SK-N-SH (cell line): ENCODE data around the gene ZNRD2. TPM values are rescaled to one million over a fixed set of nuclear protein-coding genes. Genes with fewer than 3 reads are reported as not detected.
A peak's percentile ranks its signal among the peaks of the same experiment; 100 is the strongest.

Source experiments
- CTCF ChIA-PET: fragments of 300-600, 350-600 bp; formaldehyde crosslinking; extraction: SDS; loops from one replicate; lab custom pipeline; 2021; lab: Yijun Ruan, JAX
- POLR2A ChIA-PET: fragments of 350-600 bp; sonication (Branson Sonifier 250); formaldehyde crosslinking; extraction: SDS; loops from one replicate; lab custom pipeline; 2020; ENCODE audit warnings: antibody characterized with exemption, inconsistent platforms; lab: Yijun Ruan, JAX
- DNase-seq: peaks from one replicate; pipeline ENCODE4 v3.0.0; 2012
- H2AFZ ChIP-seq: fragments of 200-600 bp; sonication (generic); 2 replicates; pipeline ENCODE4 v1.8.1; 2016; ENCODE audit warnings: antibody characterized with exemption, mild to moderate bottlenecking, low read depth
- H3F3A ChIP-seq: fragments of 200-600 bp; sonication (generic); replicated peaks from 2 replicates; pipeline ENCODE3; 2016; ENCODE audit warnings: antibody characterized with exemption, mild to moderate bottlenecking; ENCODE audit not compliant: insufficient read depth
- H3K27ac ChIP-seq, 2 experiments: fragments of 200-500 bp in 1 of 2; fragments of 200-600 bp in 1 of 2; sonication (Bioruptor generic) in 1 of 2; sonication (generic), shearing (Covaris generic) in 1 of 2; 2 replicates each; pipeline versions ENCODE4 v1.5.1 to v1.6.1; 2014 to 2016; ENCODE audit warnings: low read depth in 2 of 2, inconsistent platforms in 1 of 2, low read length in 1 of 2, mild to moderate bottlenecking in 1 of 2, mixed read lengths in 1 of 2
- H3K27me3 ChIP-seq: fragments of 200-600 bp; sonication (generic), shearing (Covaris generic); 2 replicates; pipeline ENCODE4 v1.6.1; 2016; ENCODE audit warnings: mixed run types; ENCODE audit not compliant: insufficient read depth
- H3K36me3 ChIP-seq, 2 experiments: fragments of 200-500 bp in 1 of 2; fragments of 200-600 bp in 1 of 2; sonication (Bioruptor generic) in 1 of 2; sonication (generic) in 1 of 2; replicated peaks in 1 of 2; 2 replicates each; pipeline versions ENCODE3 to v1.5.1; 2014 to 2016; ENCODE audit warnings: low read length in 1 of 2, mild to moderate bottlenecking in 1 of 2; ENCODE audit not compliant: insufficient read depth in 2 of 2, control insufficient read depth in 1 of 2
- H3K4me1 ChIP-seq, 2 experiments: fragments of 200-500 bp in 1 of 2; fragments of 200-600 bp in 1 of 2; sonication (Bioruptor generic) in 1 of 2; sonication (generic), shearing (Covaris generic) in 1 of 2; 2 replicates each; pipeline versions ENCODE4 v1.5.1 to v1.6.1; 2014 to 2016; ENCODE audit warnings: low read depth in 1 of 2, low read length in 1 of 2, mixed run types in 1 of 2; ENCODE audit not compliant: insufficient read depth in 2 of 2, control insufficient read depth in 1 of 2
- H3K4me2 ChIP-seq: fragments of 200-600 bp; sonication (generic), shearing (Covaris generic); 2 replicates; pipeline ENCODE4 v1.6.1; 2017; ENCODE audit warnings: mixed run types
- H3K4me3 ChIP-seq, 2 experiments: fragments of 200-500 bp in 1 of 2; fragments of 200-600 bp in 1 of 2; sonication (Bioruptor generic) in 1 of 2; sonication (generic), shearing (Covaris generic) in 1 of 2; 2 replicates each; pipeline versions ENCODE4 v1.5.1 to v1.8.1; 2014 to 2016; ENCODE audit warnings: low read depth in 2 of 2, inconsistent platforms in 1 of 2, low read length in 1 of 2, mild to moderate bottlenecking in 1 of 2, mixed read lengths in 1 of 2, moderate library complexity in 1 of 2
- H3K79me2 ChIP-seq: fragments of 200-600 bp; sonication (generic); 2 replicates; pipeline ENCODE4 v1.8.1; 2017; ENCODE audit warnings: mild to moderate bottlenecking; ENCODE audit not compliant: insufficient read depth
- H3K9ac ChIP-seq: fragments of 200-600 bp; sonication (generic); 2 replicates; pipeline ENCODE4 v1.6.1; 2017; ENCODE audit warnings: mixed run types
- H3K9me2 ChIP-seq: fragments of 200-600 bp; sonication (generic); 2 replicates; pipeline ENCODE4 v1.6.1; 2017; ENCODE audit warnings: mixed run types
- H3K9me3 ChIP-seq: fragments of 200-600 bp; sonication (generic); 2 replicates; pipeline ENCODE4 v1.6.1; 2017; ENCODE audit warnings: mixed run types, mild to moderate bottlenecking, moderate library complexity
- H4K20me1 ChIP-seq: fragments of 200-600 bp; sonication (generic); 2 replicates; pipeline ENCODE4 v1.6.1; 2017; ENCODE audit warnings: mild to moderate bottlenecking, mixed run types; ENCODE audit not compliant: insufficient read depth
- CTCF ChIP-seq: fragments of 200-600 bp; sonication (generic); IDR thresholded peaks from 2 replicates; pipeline ENCODE4 v1.6.1; 2017; ENCODE audit warnings: antibody characterized with exemption, mild to moderate bottlenecking, moderate library complexity
- ELF1 ChIP-seq: IDR thresholded peaks from 2 replicates; pipeline ENCODE4 v1.4.0; 2012
- FOSL2 ChIP-seq: IDR thresholded peaks from 2 replicates; pipeline ENCODE4 v1.4.0; 2012; ENCODE audit warnings: low read depth, mild to moderate bottlenecking, moderate library complexity, borderline replicate concordance
- FOXJ3 ChIP-seq: sonication (generic); formaldehyde crosslinking; IDR thresholded peaks from 2 replicates; pipeline ENCODE4 v1.5.1; 2020; ENCODE audit warnings: mild to moderate bottlenecking, missing genetic modification reagents
- FOXM1 ChIP-seq: IDR thresholded peaks from 2 replicates; pipeline ENCODE4 v1.4.0; 2012; ENCODE audit warnings: low read depth, mild to moderate bottlenecking
- GATA2 ChIP-seq: sonication (generic); formaldehyde crosslinking; IDR thresholded peaks from 2 replicates; pipeline ENCODE4 v1.5.0; 2020; ENCODE audit warnings: mild to moderate bottlenecking, missing genetic modification reagents
- IRF3 ChIP-seq: fragments of 150-350 bp; IDR thresholded peaks from 2 replicates; pipeline ENCODE4 v1.6.1; 2016; ENCODE audit warnings: mild to moderate bottlenecking, low read depth, low read length
- JUND ChIP-seq: IDR thresholded peaks from 2 replicates; pipeline ENCODE4 v1.4.0; 2012
- MEF2A ChIP-seq: IDR thresholded peaks from 2 replicates; pipeline ENCODE4 v1.4.0; 2012; ENCODE audit warnings: low read depth, borderline replicate concordance
- NFIC ChIP-seq: IDR thresholded peaks from 2 replicates; pipeline ENCODE4 v1.4.0; 2012; ENCODE audit warnings: borderline replicate concordance
- RAD21 ChIP-seq: IDR thresholded peaks from 2 replicates; pipeline ENCODE4 v1.6.1; 2012; ENCODE audit warnings: mild to moderate bottlenecking, low read length
- RFX5 ChIP-seq: IDR thresholded peaks from 2 replicates; pipeline ENCODE4 v1.6.1; 2012; ENCODE audit warnings: mild to moderate bottlenecking, improper control_type of control experiment, low read length
- SIN3A ChIP-seq: IDR thresholded peaks from 2 replicates; pipeline ENCODE4 v1.6.1; 2012; ENCODE audit warnings: low read depth, mild to moderate bottlenecking, low read length, moderate library complexity, borderline replicate concordance
- USF2 ChIP-seq: fragments of 150-350 bp; IDR thresholded peaks from 2 replicates; pipeline ENCODE4 v1.6.1; 2017; ENCODE audit warnings: antibody characterized with exemption, low read length, low read depth, borderline replicate concordance
- WGBS: methylation state at CpG from one replicate; pipeline ENCODE4 v1.1.6; 2017; ENCODE audit warnings: low lambda C conversion rate; 5-methylcytosine and 5-hydroxymethylcytosine counted together
- polyA plus RNA-seq, 3 experiments: library from polyadenylated mRNA; depleted of rRNA; stranded (reverse); fragments of >200 nt; gene quantifications; 2 replicates each; pipeline ENCODE4 v1.2.3, GENCODE V29; 2012

Gene ZNRD2
- polyA plus RNA-seq, 1 of the 3 experiments (the other 2 are of a cell fraction) = 78.1 TPM

- Histone ChIP-seq H2AFZ (no peak overlapping the region), H3K79me2 (peaks cover 93% of the 10 kb centered on the region), H3K4me3 (peak overlapping the region; percentile 68 to 95), H3K4me1 (peaks cover 20 to 36% of the 10 kb centered on the region in 2 experiments; a peak in 3 of 4 replicates), H3F3A (peaks cover 4% of the 10 kb centered on the region), H3K9me2 (no peaks in the 10 kb centered on the region), H4K20me1 (peaks cover 23% of the 10 kb centered on the region), H3K9ac (peak overlapping the region; percentile 86), H3K27ac (peak overlapping the region; percentile 83 to 93; a peak in 3 of 4 replicates), H3K27me3 (no peaks in the 10 kb centered on the region), H3K36me3 (peaks cover 6 to 44% of the 10 kb centered on the region in 2 experiments), H3K4me2 (peak overlapping the region; percentile 85), H3K9me3 (no peaks in the 10 kb centered on the region)
- TF ChIP-seq RFX5 (no peak), NFIC (no peak), RAD21 (no peak), GATA2 (no peak), FOXM1 (no peak), ELF1 (no peak), FOXJ3 (CRISPR knock-in tag) (no peak), USF2 (no peak), IRF3 (no peak), MEF2A (no peak), JUND (no peak), SIN3A (no peak; the same call in 1 of the 2 replicates), CTCF (no peak), FOSL2 (no peak)
- ChIA-PET POLR2A (interaction anchor here (0.9 to 1.5 kb wide), 6 partner anchors 9 to 274 kb away, joined by 3 to 5 read pairs (median 4); partner anchors contain the start of genes CCDC85B, CFL1 and MALAT1), CTCF (interaction anchor here (2.5 to 4.9 kb wide), 2 partner anchors 11 to 21 kb away, joined by 18 read pairs; partner anchors contain the start of gene SIPA1)
- DNase-seq = peak; percentile 89
- WGBS = 0% methylated on average over 10 of the region's 50 CpGs
These were observed 45.8 kb downstream of the ZNRD2 start for GRCh38 chr11:65615950-65616574.
